Vagina (tissue), 2 donors: ENCODE data around the gene MIA. TPM values are rescaled to one million over a fixed set of nuclear protein-coding genes. Genes with fewer than 3 reads are reported as not detected.

Experiments
- DNase-seq, 2 donors: peaks; one replicate each; pipeline ENCODE4 v3.0.0-alpha.2; 2017; ENCODE audit errors: extremely low spot score in 2 of 2
- H3K27ac ChIP-seq: fragments of 200-600 bp; sonication (generic); one replicate; pipeline ENCODE4 v1.5.1; 2019
- H3K27me3 ChIP-seq: fragments of 200-600 bp; sonication (generic); one replicate; pipeline ENCODE4 v1.5.1; 2019
- H3K36me3 ChIP-seq, 2 donors: fragments of 200-600 bp; sonication (generic); one replicate each; pipeline ENCODE4 v1.5.1; 2017 to 2019
- H3K4me1 ChIP-seq: fragments of 200-600 bp; sonication (generic); one replicate; pipeline ENCODE4 v1.5.1; 2019
- H3K4me3 ChIP-seq, 2 donors: fragments of 200-600 bp; sonication (generic); 1 replicate in 1 of 2; 2 replicates in 1 of 2; pipeline ENCODE4 v1.5.1; 2016 to 2019
- H3K9me3 ChIP-seq: fragments of 200-600 bp; sonication (generic); one replicate; pipeline ENCODE4 v1.5.1; 2019
- POLR2A ChIP-seq, 2 donors: fragments of 450-650 bp; IDR thresholded peaks; one replicate each; pipeline ENCODE4 v1.6.1; 2017; ENCODE audit warnings: antibody characterized with exemption in 2 of 2, mild to moderate bottlenecking in 2 of 2, moderate library complexity in 2 of 2
- POLR2AphosphoS5 ChIP-seq, 2 donors: sonication (generic); formaldehyde crosslinking; IDR thresholded peaks; one replicate each; pipeline ENCODE4 v1.9.0; 2017; ENCODE audit warnings: antibody characterized with exemption in 2 of 2, mild to moderate bottlenecking in 2 of 2, low read depth in 1 of 2; ENCODE audit not compliant: insufficient read depth in 1 of 2
- intact Hi-C: fragments of 100-400 bp; cut with DNase I; formaldehyde crosslinking; loops from one replicate; pipeline ENCODE4 v1.15.1; 2023
- total RNA-seq: library from RNA; depleted of rRNA; stranded (reverse); fragments of >200 nt; gene quantifications from one replicate; pipeline ENCODE4 v1.2.3, GENCODE V29; 2016
- TF ChIP-seq, protein P1 (sequence below), 3 experiments: fragments of 450-650 bp in 2 of 3; fragments of 200-600 bp in 1 of 3; sonication (generic) in 1 of 3; IDR thresholded peaks; one replicate each; pipeline ENCODE4 v1.5.1; 2017 to 2019; ENCODE audit warnings: antibody characterized with exemption in 3 of 3, mild to moderate bottlenecking in 2 of 3, moderate library complexity in 2 of 3

The MIA gene
- total RNA-seq, 1 donor from 2014 or later: 11.0 TPM

DNA sequence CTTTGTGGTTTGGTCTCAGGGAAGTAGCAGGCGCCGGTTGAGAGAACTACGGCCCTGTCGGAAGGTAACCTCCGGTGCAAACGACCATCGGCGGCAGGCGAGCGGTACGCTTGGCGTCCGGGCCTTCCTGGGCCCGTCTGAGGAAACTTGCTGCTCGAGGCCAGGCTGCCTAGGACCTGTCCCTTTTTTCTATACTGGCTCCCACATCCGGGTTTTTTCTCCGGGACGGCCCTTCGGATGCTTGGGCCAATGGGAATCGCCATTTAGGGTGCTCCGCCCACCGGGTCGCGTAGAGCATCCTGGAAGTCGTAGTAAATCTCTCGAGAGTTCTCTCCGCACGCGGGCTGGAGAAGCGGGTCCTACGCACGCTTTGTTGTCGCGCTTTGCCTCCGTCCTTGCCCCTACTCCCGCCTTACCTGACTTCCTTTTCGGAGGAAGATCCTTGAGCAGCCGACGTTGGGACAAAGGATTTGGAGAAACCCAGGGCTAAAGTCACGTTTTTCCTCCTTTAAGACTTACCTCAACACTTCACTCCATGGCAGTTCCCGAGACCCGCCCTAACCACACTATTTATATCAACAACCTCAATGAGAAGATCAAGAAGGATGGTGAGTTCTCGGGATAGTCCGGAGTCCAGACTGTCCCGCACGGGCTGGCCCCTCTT lies 24.3 kb upstream of the MIA start, which contains the start of gene SNRPA:
TSS of gene SNRPA (plus strand) at position 330 of the 664 bp plus-strand sequence. CDS start at position 536, 206 bp downstream.
- H3K4me3 ChIP-seq: peak within 1 kb of the TSS; percentile 68 to 73
- H3K9me3 ChIP-seq: no peaks in the 10 kb centered on the region
- peak; percentile 98 to 99 for DNase-seq
- peaks cover 53% of the 10 kb centered on the region for H3K4me1 ChIP-seq
- intact Hi-C loops: loop anchor here (10.0 kb wide), 1 partner anchor 54 kb away; no protein-coding TSS in a partner anchor
- peaks cover 0 to 9% of the 10 kb centered on the region in 2 donors for H3K36me3 ChIP-seq
- peak within 1 kb of the TSS; percentile 92 for H3K27ac ChIP-seq
- TF ChIP-seq POLR2AphosphoS5 (IDR thresholded peaks at IDR 0.05; ENCODE audit: insufficient read depth in 1 of 2, low read depth in 1 of 2): peak; percentile 82 to 91
- TF ChIP-seq POLR2A (IDR thresholded peaks at IDR 0.05): peak in 1 of 2 donors; percentile 89
- TF ChIP-seq, protein P1, sequence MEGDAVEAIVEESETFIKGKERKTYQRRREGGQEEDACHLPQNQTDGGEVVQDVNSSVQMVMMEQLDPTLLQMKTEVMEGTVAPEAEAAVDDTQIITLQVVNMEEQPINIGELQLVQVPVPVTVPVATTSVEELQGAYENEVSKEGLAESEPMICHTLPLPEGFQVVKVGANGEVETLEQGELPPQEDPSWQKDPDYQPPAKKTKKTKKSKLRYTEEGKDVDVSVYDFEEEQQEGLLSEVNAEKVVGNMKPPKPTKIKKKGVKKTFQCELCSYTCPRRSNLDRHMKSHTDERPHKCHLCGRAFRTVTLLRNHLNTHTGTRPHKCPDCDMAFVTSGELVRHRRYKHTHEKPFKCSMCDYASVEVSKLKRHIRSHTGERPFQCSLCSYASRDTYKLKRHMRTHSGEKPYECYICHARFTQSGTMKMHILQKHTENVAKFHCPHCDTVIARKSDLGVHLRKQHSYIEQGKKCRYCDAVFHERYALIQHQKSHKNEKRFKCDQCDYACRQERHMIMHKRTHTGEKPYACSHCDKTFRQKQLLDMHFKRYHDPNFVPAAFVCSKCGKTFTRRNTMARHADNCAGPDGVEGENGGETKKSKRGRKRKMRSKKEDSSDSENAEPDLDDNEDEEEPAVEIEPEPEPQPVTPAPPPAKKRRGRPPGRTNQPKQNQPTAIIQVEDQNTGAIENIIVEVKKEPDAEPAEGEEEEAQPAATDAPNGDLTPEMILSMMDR (IDR thresholded peaks at IDR 0.05): peak in 1 of 3 experiments; percentile 13
- no peaks in the 10 kb centered on the region for H3K27me3 ChIP-seq

DNA sequence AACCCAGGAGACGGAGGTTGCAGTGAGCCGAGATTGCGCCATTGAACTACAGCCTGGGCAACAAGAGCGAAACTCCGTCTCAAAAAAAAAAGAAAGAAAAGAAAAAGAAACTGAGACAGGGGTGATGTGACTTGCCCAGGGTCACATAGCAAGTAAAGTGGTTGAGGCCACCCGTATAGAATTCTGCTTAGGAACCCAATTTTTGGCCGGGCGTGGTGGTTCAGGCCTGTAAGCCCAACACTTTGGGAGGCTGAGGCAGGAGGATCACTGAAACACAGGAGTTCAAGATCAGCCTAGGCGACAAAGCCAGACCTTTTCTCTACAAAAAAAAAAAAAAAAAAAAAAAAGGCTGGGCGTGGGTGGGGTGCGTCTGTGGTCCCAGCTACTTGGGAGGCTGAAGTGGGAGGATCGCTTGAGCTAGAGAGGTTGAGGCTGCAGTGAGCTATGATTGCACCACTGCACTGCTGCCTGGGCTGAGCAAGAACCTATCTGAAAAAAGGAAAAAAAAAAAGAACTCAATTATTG lies 23.0 kb upstream of the MIA start:
- TF ChIP-seq POLR2A (IDR thresholded peaks at IDR 0.05) (no peak), POLR2AphosphoS5 (IDR thresholded peaks at IDR 0.05; ENCODE audit: insufficient read depth in 1 of 2, low read depth in 1 of 2) (no peak)
- TF ChIP-seq, protein P1 (IDR thresholded peaks at IDR 0.05): no peak

DNA sequence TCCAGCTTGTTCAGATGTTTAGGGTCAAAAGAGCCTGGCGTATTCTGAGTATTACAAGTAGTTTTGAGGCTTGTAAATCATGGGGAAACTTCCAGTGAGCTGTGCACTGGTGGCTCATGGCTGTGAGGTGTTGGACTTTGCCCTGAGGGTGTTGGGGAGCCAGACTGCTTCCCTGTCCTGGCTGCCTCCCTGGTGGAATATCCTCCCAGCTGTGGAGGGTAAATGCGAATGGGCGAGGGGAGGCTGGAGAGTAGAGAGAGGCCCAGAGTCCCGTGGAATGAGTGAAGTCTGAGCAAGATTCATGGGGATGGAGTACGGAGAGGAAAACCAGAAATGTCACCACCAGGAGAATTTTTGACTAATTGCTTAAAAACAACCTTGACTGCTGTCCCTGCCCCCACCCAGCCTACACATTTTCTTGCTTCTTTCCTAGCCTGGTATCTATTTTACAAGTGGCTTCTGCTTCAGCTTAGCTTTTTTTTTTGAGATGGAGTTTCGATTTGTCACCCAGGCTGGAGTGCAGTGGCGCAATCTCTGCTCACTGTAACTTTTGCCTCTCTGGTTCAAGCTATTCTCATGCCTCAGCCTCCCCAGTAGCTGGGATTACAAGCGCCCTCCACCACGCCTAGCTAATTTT lies 20.6 kb upstream of the MIA start:
- TF ChIP-seq, protein P1 (IDR thresholded peaks at IDR 0.05): no peak
- TF ChIP-seq POLR2AphosphoS5 (IDR thresholded peaks at IDR 0.05; ENCODE audit: insufficient read depth in 1 of 2, low read depth in 1 of 2) (no peak), POLR2A (IDR thresholded peaks at IDR 0.05) (no peak)
- Histone ChIP-seq H3K27ac (peak overlapping the region; percentile 20), H3K27me3 (no peaks in the 10 kb centered on the region), H3K4me3 (peak overlapping the region in 1 of 2 donors; percentile 21), H3K4me1 (peaks cover 57% of the 10 kb centered on the region), H3K36me3 (peaks cover 0 to 45% of the 10 kb centered on the region in 2 donors), H3K9me3 (no peaks in the 10 kb centered on the region)
- intact Hi-C loops: loop anchor here (10.0 kb wide), 1 partner anchor 50 kb away; no protein-coding TSS in a partner anchor
- no peak for DNase-seq

More for the DNA sequence above, 23.0 kb upstream of the MIA start:
- intact Hi-C loops: loop anchor here (10.0 kb wide), 1 partner anchor 52 kb away; no protein-coding TSS in a partner anchor
- Histone ChIP-seq H3K4me3 (peak overlapping the region; percentile 68 to 73), H3K9me3 (no peaks in the 10 kb centered on the region), H3K27me3 (no peaks in the 10 kb centered on the region), H3K4me1 (peaks cover 65% of the 10 kb centered on the region), H3K36me3 (peaks cover 0 to 21% of the 10 kb centered on the region in 2 donors), H3K27ac (peak overlapping the region; percentile 91)
- DNase-seq: no peak

DNA sequence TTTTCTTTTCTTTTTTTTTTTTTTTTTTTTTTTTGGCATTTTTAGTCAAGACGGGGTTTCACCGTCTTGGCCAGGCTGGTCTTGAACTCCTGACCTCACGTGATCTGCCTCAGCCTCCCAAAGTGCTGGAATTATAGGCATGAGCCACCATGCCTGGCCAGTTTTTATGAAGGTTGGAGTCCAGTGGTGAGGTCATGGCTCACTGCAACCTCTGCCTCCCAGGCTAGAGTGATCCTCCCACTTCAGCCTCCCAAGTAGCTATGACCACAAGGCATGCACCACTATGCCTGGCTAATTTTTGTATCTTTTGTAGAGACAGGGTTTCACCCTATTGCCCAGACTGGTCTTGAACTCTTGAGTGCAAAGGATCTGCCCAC lies 20.1 kb upstream of the MIA start:
- H3K9me3 ChIP-seq: no peaks in the 10 kb centered on the region
- intact Hi-C loops: loop anchor here (10.0 kb wide), 1 partner anchor 50 kb away; no protein-coding TSS in a partner anchor
- H3K36me3 ChIP-seq: peaks cover 0 to 50% of the 10 kb centered on the region in 2 donors
- peaks cover 54% of the 10 kb centered on the region for H3K4me1 ChIP-seq
- no peaks in the 10 kb centered on the region for H3K27me3 ChIP-seq
- TF ChIP-seq POLR2A (IDR thresholded peaks at IDR 0.05) (no peak), POLR2AphosphoS5 (IDR thresholded peaks at IDR 0.05; ENCODE audit: insufficient read depth in 1 of 2, low read depth in 1 of 2) (no peak)
- TF ChIP-seq, protein P1 (IDR thresholded peaks at IDR 0.05): no peak
- no peak overlapping the region for H3K27ac ChIP-seq
- H3K4me3 ChIP-seq: no peak overlapping the region
- no peak for DNase-seq
